Tibial nerve (tissue), 4 donors: ENCODE results near the gene SCGN. TPM values are rescaled to one million over a fixed set of nuclear protein-coding genes. Genes with fewer than 3 reads are reported as not detected.

Source experiments
- DNase-seq, 2 donors: peaks; one replicate each; pipeline ENCODE4 v3.0.0-alpha.2; 2019; ENCODE audit warnings: low spot score in 2 of 2
- H3K27ac ChIP-seq, 4 donors: fragments of 200-600 bp; sonication (generic) in 3 of 4; one replicate each; pipeline ENCODE4 v1.5.1; 2017 to 2019; ENCODE audit warnings: mild to moderate bottlenecking in 1 of 4
- H3K27me3 ChIP-seq, 2 donors: fragments of 200-600 bp; sonication (generic) in 1 of 2; one replicate each; pipeline versions ENCODE4 v1.5.1 to v1.6.0; 2017 to 2019
- H3K36me3 ChIP-seq, 3 donors: fragments of 200-600 bp; sonication (generic); one replicate each; pipeline ENCODE4 v1.5.1; 2018 to 2019
- H3K4me1 ChIP-seq, 4 donors: fragments of 200-600 bp; sonication (generic) in 3 of 4; one replicate each; pipeline ENCODE4 v1.5.1; 2017 to 2019
- H3K4me3 ChIP-seq, 4 donors: fragments of 200-600 bp; sonication (generic) in 3 of 4; one replicate each; pipeline ENCODE4 v1.5.1; 2017 to 2019; ENCODE audit warnings: mild to moderate bottlenecking in 1 of 4, moderate library complexity in 1 of 4
- H3K9me3 ChIP-seq, 4 donors: fragments of 200-600 bp; sonication (generic) in 3 of 4; one replicate each; pipeline ENCODE4 v1.5.1; 2017 to 2019
- CTCF ChIP-seq, 5 experiments: fragments of 200-600 bp in 3 of 5; fragments of 450-650 bp in 2 of 5; sonication (generic) in 3 of 5; IDR thresholded peaks; one replicate each; pipeline ENCODE4 v1.5.1; 2016 to 2019; ENCODE audit warnings: antibody characterized with exemption in 5 of 5, mild to moderate bottlenecking in 3 of 5, moderate library complexity in 2 of 5
- EP300 ChIP-seq, 2 donors: sonication (generic); formaldehyde crosslinking; IDR thresholded peaks; one replicate each; pipeline ENCODE4 v1.6.1; 2017; ENCODE audit warnings: antibody characterized with exemption in 2 of 2, mild to moderate bottlenecking in 1 of 2
- POLR2A ChIP-seq, 2 donors: fragments of 450-650 bp; IDR thresholded peaks; one replicate each; pipeline ENCODE4 v1.6.1; 2017; ENCODE audit warnings: antibody characterized with exemption in 2 of 2, mild to moderate bottlenecking in 2 of 2, moderate library complexity in 2 of 2
- WGBS, 2 donors: methylation state at CpG; one replicate each; pipeline ENCODE4 v1.1.5; 2018; 5-methylcytosine and 5-hydroxymethylcytosine counted together
- total RNA-seq, 4 donors: library from RNA; depleted of rRNA; stranded (reverse); fragments of >200 nt; gene quantifications; one replicate each; pipeline ENCODE4 v1.1.0, GENCODE V29; 2016

Gene SCGN
- total RNA-seq, 4 donors from 2014 or later = not detected

GRCh38 chr6:25697537-25698340, 45.7 kb downstream of the SCGN start:
- TF ChIP-seq POLR2A (IDR thresholded peaks at IDR 0.05) = no peak
- TF ChIP-seq EP300 (IDR thresholded peaks at IDR 0.05) = no peak
- no peak for TF ChIP-seq CTCF (IDR thresholded peaks at IDR 0.05)
- DNase-seq = no peak
- Histone ChIP-seq H3K27me3 (no peaks in the 10 kb centered on the region), H3K36me3 (no peaks in the 10 kb centered on the region), H3K27ac (no peak overlapping the region), H3K4me3 (no peak overlapping the region), H3K9me3 (no peaks in the 10 kb centered on the region), H3K4me1 (no peaks in the 10 kb centered on the region)
- 68 to 73% methylated on average over 1 of the region's 1 CpG for WGBS, 2 donors

- Histone ChIP-seq H3K4me1 (no peaks in the 10 kb centered on the region), H3K27me3 (no peaks in the 10 kb centered on the region), H3K4me3 (no peak overlapping the region), H3K27ac (no peak overlapping the region), H3K36me3 (no peaks in the 10 kb centered on the region), H3K9me3 (no peaks in the 10 kb centered on the region)
- 61 to 78% methylated on average over 3 of the region's 3 CpGs for WGBS, 2 donors
- no peak for DNase-seq
- TF ChIP-seq CTCF (IDR thresholded peaks at IDR 0.05) = no peak
These were observed 46.6 kb downstream of the SCGN start for GRCh38 chr6:25698631-25699030.

GRCh38 chr6:25699649-25700048, 47.6 kb downstream of the SCGN start:
- no peak overlapping the region for H3K4me3 ChIP-seq
- 91 to 93% methylated on average over 4 of the region's 4 CpGs for WGBS, 2 donors
- no peak for DNase-seq

GRCh38 chr6:25700761-25701160, 48.7 kb downstream of the SCGN start:
- no peak for TF ChIP-seq CTCF (IDR thresholded peaks at IDR 0.05)
- TF ChIP-seq EP300 (IDR thresholded peaks at IDR 0.05) = no peak
- no peak for TF ChIP-seq POLR2A (IDR thresholded peaks at IDR 0.05)
- no peak overlapping the region for H3K4me3 ChIP-seq
- no peaks in the 10 kb centered on the region for H3K27me3 ChIP-seq
- H3K36me3 ChIP-seq = no peaks in the 10 kb centered on the region
- H3K27ac ChIP-seq = no peak overlapping the region
- H3K4me1 ChIP-seq = no peaks in the 10 kb centered on the region
- no peak for DNase-seq
- 59 to 63% methylated on average over 2 of the region's 2 CpGs for WGBS, 2 donors
- no peaks in the 10 kb centered on the region for H3K9me3 ChIP-seq

More at GRCh38 chr6:25699649-25700048, 47.6 kb downstream of the SCGN start:
- no peaks in the 10 kb centered on the region for H3K9me3 ChIP-seq
- no peaks in the 10 kb centered on the region for H3K36me3 ChIP-seq
- TF ChIP-seq EP300 (IDR thresholded peaks at IDR 0.05) = no peak
- no peak for TF ChIP-seq CTCF (IDR thresholded peaks at IDR 0.05)
- H3K4me1 ChIP-seq = no peaks in the 10 kb centered on the region
- no peaks in the 10 kb centered on the region for H3K27me3 ChIP-seq
- no peak overlapping the region for H3K27ac ChIP-seq

GRCh38 chr6:25701807-25702206, 49.8 kb downstream of the SCGN start:
- DNase-seq = no peak
- WGBS, 2 donors = 95 to 97% methylated on average over 3 of the region's 3 CpGs
- no peaks in the 10 kb centered on the region for H3K36me3 ChIP-seq
- no peak overlapping the region for H3K27ac ChIP-seq
- no peaks in the 10 kb centered on the region for H3K4me1 ChIP-seq
- no peak overlapping the region for H3K4me3 ChIP-seq
- no peaks in the 10 kb centered on the region for H3K27me3 ChIP-seq
- TF ChIP-seq EP300 (IDR thresholded peaks at IDR 0.05) = no peak
- no peak for TF ChIP-seq CTCF (IDR thresholded peaks at IDR 0.05)
- no peak for TF ChIP-seq POLR2A (IDR thresholded peaks at IDR 0.05)
- H3K9me3 ChIP-seq = no peaks in the 10 kb centered on the region
